Erythroblast (primary cell): ENCODE results near the gene RPS19.

Experiments
- GATA1 ChIP-seq: IDR thresholded peaks from 2 replicates; pipeline ENCODE4 v1.6.1; 2011; ENCODE audit warnings: low read depth, mild to moderate bottlenecking, control low read depth, low read length, moderate library complexity
- POLR2A ChIP-seq: IDR thresholded peaks from 2 replicates; pipeline ENCODE4 v1.6.1; 2011; ENCODE audit warnings: mild to moderate bottlenecking, low read length

DNA sequence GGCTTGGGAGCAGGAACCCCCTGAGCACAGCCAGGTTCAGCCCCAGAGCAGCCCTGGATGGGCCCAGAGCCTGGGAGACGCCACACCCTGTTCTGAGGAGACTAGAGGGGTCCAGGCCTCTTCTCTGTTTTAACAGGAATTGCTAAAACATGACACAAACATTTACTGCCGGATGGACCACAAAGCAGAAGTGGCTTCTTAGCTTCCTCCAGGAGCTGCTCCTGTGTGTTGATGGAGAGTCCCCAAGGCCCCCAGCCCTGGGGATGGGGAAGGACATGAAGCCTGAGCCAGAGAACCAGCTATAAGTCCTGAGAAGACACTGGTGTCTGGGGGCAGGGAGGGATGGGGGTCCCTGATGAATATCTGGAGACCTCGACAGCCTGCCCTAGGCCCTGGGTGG, 49.0 kb upstream of the RPS19 start:
- TF ChIP-seq POLR2A, result no peak
- no peak for TF ChIP-seq GATA1
